Testis (tissue), 3 donors: Measurements from ENCODE around the gene YTHDF1. TPM values are rescaled to one million over a fixed set of nuclear protein-coding genes. Genes with fewer than 3 reads are reported as not detected.

Experiments
- DNase-seq: peaks from one replicate; pipeline ENCODE4 v3.0.0-alpha.2; 2019
- H3K27ac ChIP-seq, 2 donors: fragments of 200-600 bp; sonication (generic); one replicate each; pipeline ENCODE4 v1.5.1; 2019
- H3K27me3 ChIP-seq: fragments of 200-600 bp; sonication (generic); one replicate; pipeline ENCODE4 v1.5.1; 2019
- H3K36me3 ChIP-seq: fragments of 200-600 bp; sonication (generic); one replicate; pipeline ENCODE4 v1.5.1; 2017; ENCODE audit warnings: low read depth; ENCODE audit errors: missing control alignments
- H3K4me1 ChIP-seq: fragments of 200-600 bp; sonication (generic); one replicate; pipeline ENCODE4 v1.5.1; 2019
- H3K4me3 ChIP-seq, 2 donors: fragments of 200-600 bp; sonication (generic); one replicate each; pipeline ENCODE4 v1.5.1; 2017 to 2019
- H3K9me3 ChIP-seq: fragments of 200-600 bp; sonication (generic); one replicate; pipeline ENCODE4 v1.5.1; 2017
- POLR2A ChIP-seq: fragments of 450-650 bp; IDR thresholded peaks from one replicate; pipeline ENCODE4 v1.6.1; 2017; ENCODE audit warnings: antibody characterized with exemption, mild to moderate bottlenecking, moderate library complexity
- WGBS, 2 donors: methylation state at CpG; one replicate each; pipeline ENCODE4 v1.1.5; 2018; 5-methylcytosine and 5-hydroxymethylcytosine counted together
- intact Hi-C: fragments of 100-400 bp; cut with DNase I; formaldehyde crosslinking; loops from one replicate; pipeline ENCODE4 v1.15.1; 2023; ENCODE audit warnings: low total_unique reads
- polyA plus RNA-seq: library from polyadenylated mRNA; stranded (reverse); fragments of 350-450 nt; fragmentation: Illumina TruSeq; extraction: RNeasy Lipid Tissue Mini Kit (QIAGEN cat#74804); gene quantifications from one replicate; pipeline ENCODE4 v1.2.3, GENCODE V29; 2014; ENCODE audit warnings: low read depth, low replicate concordance; ENCODE audit not compliant: insufficient read depth
- total RNA-seq, 2 donors: library from RNA; depleted of rRNA; stranded (reverse); fragments of >200 nt; gene quantifications; one replicate each; pipeline ENCODE4 v1.2.3, GENCODE V29; 2016
- TF ChIP-seq, protein P1 (sequence below), 3 experiments: fragments of 450-650 bp in 2 of 3; fragments of 200-600 bp in 1 of 3; sonication (generic) in 1 of 3; IDR thresholded peaks; one replicate each; pipeline ENCODE4 v1.5.1; 2016 to 2019; ENCODE audit warnings: antibody characterized with exemption in 3 of 3, mild to moderate bottlenecking in 2 of 3, moderate library complexity in 1 of 3

The YTHDF1 gene
- total and polyA plus RNA-seq, 3 donors from 2014 or later = 37.2 to 56.9 (median 55.7) TPM

- no peaks in the 10 kb centered on the region for H3K4me1 ChIP-seq
- no peaks in the 10 kb centered on the region for H3K9me3 ChIP-seq
- H3K27me3 ChIP-seq = no peaks in the 10 kb centered on the region
- no peak overlapping the region for H3K4me3 ChIP-seq
- DNase-seq = no peak
- H3K27ac ChIP-seq = no peak overlapping the region
- TF ChIP-seq, protein P1, sequence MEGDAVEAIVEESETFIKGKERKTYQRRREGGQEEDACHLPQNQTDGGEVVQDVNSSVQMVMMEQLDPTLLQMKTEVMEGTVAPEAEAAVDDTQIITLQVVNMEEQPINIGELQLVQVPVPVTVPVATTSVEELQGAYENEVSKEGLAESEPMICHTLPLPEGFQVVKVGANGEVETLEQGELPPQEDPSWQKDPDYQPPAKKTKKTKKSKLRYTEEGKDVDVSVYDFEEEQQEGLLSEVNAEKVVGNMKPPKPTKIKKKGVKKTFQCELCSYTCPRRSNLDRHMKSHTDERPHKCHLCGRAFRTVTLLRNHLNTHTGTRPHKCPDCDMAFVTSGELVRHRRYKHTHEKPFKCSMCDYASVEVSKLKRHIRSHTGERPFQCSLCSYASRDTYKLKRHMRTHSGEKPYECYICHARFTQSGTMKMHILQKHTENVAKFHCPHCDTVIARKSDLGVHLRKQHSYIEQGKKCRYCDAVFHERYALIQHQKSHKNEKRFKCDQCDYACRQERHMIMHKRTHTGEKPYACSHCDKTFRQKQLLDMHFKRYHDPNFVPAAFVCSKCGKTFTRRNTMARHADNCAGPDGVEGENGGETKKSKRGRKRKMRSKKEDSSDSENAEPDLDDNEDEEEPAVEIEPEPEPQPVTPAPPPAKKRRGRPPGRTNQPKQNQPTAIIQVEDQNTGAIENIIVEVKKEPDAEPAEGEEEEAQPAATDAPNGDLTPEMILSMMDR (IDR thresholded peaks at IDR 0.05) = no peak
- TF ChIP-seq POLR2A = no peak
- WGBS, 2 donors = 94 to 97% methylated on average over 15 to 20 of the region's 21 CpGs
- H3K36me3 ChIP-seq = no peaks in the 10 kb centered on the region
- intact Hi-C loops = no loop called here
Observed at GRCh38 chr20:63242736-63243135, 26.8 kb upstream of the YTHDF1 start.

GRCh38 chr20:63241272-63241671, 25.3 kb upstream of the YTHDF1 start:
- intact Hi-C loops = no loop called here
- H3K4me3 ChIP-seq = no peak overlapping the region
- no peaks in the 10 kb centered on the region for H3K9me3 ChIP-seq
- no peak overlapping the region for H3K27ac ChIP-seq
- no peaks in the 10 kb centered on the region for H3K4me1 ChIP-seq
- no peak for DNase-seq
- TF ChIP-seq, protein P1 (IDR thresholded peaks at IDR 0.05) = no peak
- no peak for TF ChIP-seq POLR2A
- WGBS, 2 donors = 68% methylated on average over 10 to 11 of the region's 11 CpGs
- H3K36me3 ChIP-seq = no peaks in the 10 kb centered on the region
- no peaks in the 10 kb centered on the region for H3K27me3 ChIP-seq

DNA sequence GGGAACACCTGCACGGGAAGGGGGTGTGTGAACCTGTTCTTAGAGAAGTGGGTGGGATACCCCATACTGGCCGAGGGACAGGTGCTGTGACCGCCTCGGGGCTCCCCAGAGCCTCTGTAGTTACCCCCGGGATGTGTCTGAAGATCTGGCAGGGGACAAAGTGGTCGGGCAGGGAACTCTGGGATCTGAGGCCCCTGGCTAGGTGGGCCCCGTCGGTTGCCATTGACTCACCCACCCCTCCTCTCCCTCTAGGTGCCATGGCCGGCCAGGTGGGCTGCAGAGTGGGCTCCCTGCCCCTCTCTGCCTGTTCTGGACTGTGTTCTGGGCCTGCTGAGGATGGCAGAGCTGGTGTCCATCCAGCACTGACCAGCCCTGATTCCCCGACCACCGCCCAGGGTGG, 24.1 kb upstream of the YTHDF1 start:
- TF ChIP-seq, protein P1 (IDR thresholded peaks at IDR 0.05) = no peak
- TF ChIP-seq POLR2A = no peak
- no peak overlapping the region for H3K27ac ChIP-seq
- no peaks in the 10 kb centered on the region for H3K36me3 ChIP-seq
- no peaks in the 10 kb centered on the region for H3K27me3 ChIP-seq
- H3K4me3 ChIP-seq = no peak overlapping the region
- intact Hi-C loops = no loop called here
- H3K9me3 ChIP-seq = no peaks in the 10 kb centered on the region
- no peaks in the 10 kb centered on the region for H3K4me1 ChIP-seq
- WGBS, 2 donors = 80 to 81% methylated on average over 3 to 8 of the region's 11 CpGs
- no peak for DNase-seq

DNA sequence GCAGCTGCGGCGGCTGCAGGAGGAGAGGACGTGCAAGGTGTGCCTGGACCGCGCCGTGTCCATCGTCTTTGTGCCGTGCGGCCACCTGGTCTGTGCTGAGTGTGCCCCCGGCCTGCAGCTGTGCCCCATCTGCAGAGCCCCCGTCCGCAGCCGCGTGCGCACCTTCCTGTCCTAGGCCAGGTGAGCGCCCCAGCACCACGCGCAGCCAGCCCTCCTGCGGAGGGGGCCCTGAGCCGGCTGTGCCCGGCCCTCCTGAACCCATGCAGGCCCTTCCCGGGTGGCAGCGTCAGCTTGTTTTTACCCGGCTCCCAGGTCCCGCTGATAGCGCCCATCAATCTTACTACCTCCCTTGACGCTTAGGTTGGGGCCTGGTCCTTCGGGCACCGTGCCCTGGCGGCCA, 23.5 kb upstream of the YTHDF1 start:
- no peak overlapping the region for H3K4me3 ChIP-seq
- H3K4me1 ChIP-seq = no peaks in the 10 kb centered on the region
- no peak overlapping the region for H3K27ac ChIP-seq
- H3K9me3 ChIP-seq = no peaks in the 10 kb centered on the region
- intact Hi-C loops = no loop called here
- no peaks in the 10 kb centered on the region for H3K27me3 ChIP-seq
- no peak for DNase-seq
- no peaks in the 10 kb centered on the region for H3K36me3 ChIP-seq
- WGBS, 2 donors = 91% methylated on average over 22 to 28 of the region's 30 CpGs
- TF ChIP-seq POLR2A = no peak
- TF ChIP-seq, protein P1 (IDR thresholded peaks at IDR 0.05) = no peak

DNA sequence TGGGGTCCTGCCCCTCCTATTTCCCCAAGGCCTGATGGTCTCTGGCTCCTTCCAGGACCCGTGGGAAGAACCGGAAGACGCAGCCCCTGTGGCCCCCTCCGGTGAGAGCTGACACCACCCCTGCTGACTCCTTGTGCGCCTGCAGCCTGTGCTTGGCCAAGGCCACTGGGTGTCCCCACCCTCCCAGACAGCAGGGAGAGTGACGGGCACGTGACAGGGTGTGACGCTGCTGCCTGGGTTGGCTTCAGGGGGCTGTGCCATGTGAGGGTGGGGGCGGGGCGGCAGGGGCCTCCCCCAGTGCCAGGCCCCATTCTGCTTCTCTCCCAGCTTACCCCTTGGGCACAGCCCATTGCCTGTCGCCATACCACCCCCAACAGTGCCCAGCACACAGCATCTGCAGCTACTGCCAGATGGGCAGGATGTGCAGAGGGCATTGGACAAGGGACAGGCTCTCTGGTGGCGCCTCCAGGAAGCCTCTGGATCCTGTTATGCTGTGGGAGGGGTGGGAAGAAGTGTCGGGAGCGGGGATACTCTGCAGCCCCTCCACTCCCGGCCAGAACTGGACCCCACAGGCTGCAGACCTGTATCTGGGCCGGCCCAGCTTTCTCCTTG, 22.7 kb upstream of the YTHDF1 start:
- Histone ChIP-seq H3K36me3 (no peaks in the 10 kb centered on the region), H3K27me3 (no peaks in the 10 kb centered on the region), H3K4me3 (no peak overlapping the region), H3K27ac (no peak overlapping the region), H3K9me3 (no peaks in the 10 kb centered on the region), H3K4me1 (no peaks in the 10 kb centered on the region)
- no peak for TF ChIP-seq POLR2A
- TF ChIP-seq, protein P1 (IDR thresholded peaks at IDR 0.05) = no peak
- WGBS, 2 donors = 57 to 69% methylated on average over 3 to 16 of the region's 16 CpGs
- peak; percentile 58 for DNase-seq
- intact Hi-C loops = no loop called here
